ENCODE data around the gene TTC13. TPM values are rescaled to one million over a fixed set of nuclear protein-coding genes. Genes with fewer than 3 reads are reported as not detected.

TTC13 gene
- total and polyA plus RNA-seq, 10 of the 15 experiments (the other 5 are each of a cell fraction or from before 2014, with no cell fraction given) = 5.8 to 30.8 (median 18.5) TPM

- TF ChIP-seq, protein P1, sequence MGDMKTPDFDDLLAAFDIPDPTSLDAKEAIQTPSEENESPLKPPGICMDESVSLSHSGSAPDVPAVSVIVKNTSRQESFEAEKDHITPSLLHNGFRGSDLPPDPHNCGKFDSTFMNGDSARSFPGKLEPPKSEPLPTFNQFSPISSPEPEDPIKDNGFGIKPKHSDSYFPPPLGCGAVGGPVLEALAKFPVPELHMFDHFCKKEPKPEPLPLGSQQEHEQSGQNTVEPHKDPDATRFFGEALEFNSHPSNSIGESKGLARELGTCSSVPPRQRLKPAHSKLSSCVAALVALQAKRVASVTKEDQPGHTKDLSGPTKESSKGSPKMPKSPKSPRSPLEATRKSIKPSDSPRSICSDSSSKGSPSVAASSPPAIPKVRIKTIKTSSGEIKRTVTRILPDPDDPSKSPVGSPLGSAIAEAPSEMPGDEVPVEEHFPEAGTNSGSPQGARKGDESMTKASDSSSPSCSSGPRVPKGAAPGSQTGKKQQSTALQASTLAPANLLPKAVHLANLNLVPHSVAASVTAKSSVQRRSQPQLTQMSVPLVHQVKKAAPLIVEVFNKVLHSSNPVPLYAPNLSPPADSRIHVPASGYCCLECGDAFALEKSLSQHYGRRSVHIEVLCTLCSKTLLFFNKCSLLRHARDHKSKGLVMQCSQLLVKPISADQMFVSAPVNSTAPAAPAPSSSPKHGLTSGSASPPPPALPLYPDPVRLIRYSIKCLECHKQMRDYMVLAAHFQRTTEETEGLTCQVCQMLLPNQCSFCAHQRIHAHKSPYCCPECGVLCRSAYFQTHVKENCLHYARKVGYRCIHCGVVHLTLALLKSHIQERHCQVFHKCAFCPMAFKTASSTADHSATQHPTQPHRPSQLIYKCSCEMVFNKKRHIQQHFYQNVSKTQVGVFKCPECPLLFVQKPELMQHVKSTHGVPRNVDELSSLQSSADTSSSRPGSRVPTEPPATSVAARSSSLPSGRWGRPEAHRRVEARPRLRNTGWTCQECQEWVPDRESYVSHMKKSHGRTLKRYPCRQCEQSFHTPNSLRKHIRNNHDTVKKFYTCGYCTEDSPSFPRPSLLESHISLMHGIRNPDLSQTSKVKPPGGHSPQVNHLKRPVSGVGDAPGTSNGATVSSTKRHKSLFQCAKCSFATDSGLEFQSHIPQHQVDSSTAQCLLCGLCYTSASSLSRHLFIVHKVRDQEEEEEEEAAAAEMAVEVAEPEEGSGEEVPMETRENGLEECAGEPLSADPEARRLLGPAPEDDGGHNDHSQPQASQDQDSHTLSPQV (IDR thresholded peaks at IDR 0.05) = no peak
Observed at GRCh38 chr1:230896779-230897178, 81.9 kb downstream of the TTC13 start (continued).

DNA sequence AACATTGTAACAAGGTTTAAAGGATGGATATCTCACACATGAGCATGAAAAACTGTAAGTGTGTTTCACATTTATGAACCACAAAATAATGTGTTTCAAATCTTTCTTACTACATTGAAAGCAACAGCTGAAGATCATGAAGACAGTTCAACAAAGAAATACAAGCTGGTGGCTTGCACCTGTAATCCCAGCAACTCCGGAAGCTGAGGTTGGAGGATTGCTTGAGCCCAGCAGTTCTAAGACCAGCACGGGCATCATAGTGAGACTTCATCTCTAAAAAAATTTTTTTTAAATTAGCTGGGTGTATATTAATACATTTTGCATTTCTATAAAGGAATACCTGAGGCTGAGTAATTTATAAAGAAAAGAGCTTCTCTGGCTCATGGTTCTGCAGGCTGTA, 83.2 kb downstream of the TTC13 start:
- H3K4me2 ChIP-seq (ENCODE audit: control insufficient read depth, insufficient read depth) = no peak overlapping the region
- no peak overlapping the region for H3K27ac ChIP-seq (ENCODE audit: control insufficient read depth, insufficient read depth)
- H3K4me3 ChIP-seq = no peak overlapping the region
- ChIA-PET POLR2A (no interaction called here), SMC1A (ENCODE audit: uncharacterized antibody, unreplicated experiment) (interaction anchor here (1.2 to 1.3 kb wide), 2 partner anchors 10 to 19 kb away, joined by 3 read pairs; no protein-coding TSS in a partner anchor), RAD21 (ENCODE audit: unreplicated experiment) (no interaction called here), CTCF (interaction anchor here (0.6 to 1.1 kb wide), 2 partner anchors 13 to 21 kb away, joined by 3 read pairs; no protein-coding TSS in a partner anchor)
- no peaks in the 10 kb centered on the region for H3K36me3 ChIP-seq (ENCODE audit: control insufficient read depth in 2 of 2, insufficient read depth in 2 of 2, low read length in 1 of 2)
- in situ Hi-C loops (cut with MboI) = no loop called here
- H2AFZ ChIP-seq (ENCODE audit: control insufficient read depth, low read depth, low read length) = no peak overlapping the region
- ATAC-seq (no peak), DNase-seq (ENCODE audit: low read depth, low spot score) (no peak), FAIRE-seq (no peak)
- H3K9me3 ChIP-seq (replicated peaks; ENCODE audit: control insufficient read depth, insufficient read depth, low read length) = no peaks in the 10 kb centered on the region
- H3K79me2 ChIP-seq (ENCODE audit: control insufficient read depth, insufficient read depth, low read length) = no peaks in the 10 kb centered on the region
- H3K9ac ChIP-seq (ENCODE audit: control insufficient read depth, insufficient read depth, low read length) = no peak overlapping the region
- H4K20me1 ChIP-seq (ENCODE audit: control insufficient read depth, insufficient read depth) = no peaks in the 10 kb centered on the region
- no TSS peak for BruUV-seq (replicated peaks)
- H3K27me3 ChIP-seq (replicated peaks in 1 of 2; ENCODE audit: control insufficient read depth in 2 of 2, insufficient read depth in 2 of 2, low read length in 1 of 2) = no peaks in the 10 kb centered on the region
- intact Hi-C loops (cut with micrococcal nuclease; ENCODE audit: unreplicated experiment) = no loop called here
- no peaks in the 10 kb centered on the region for H3K4me1 ChIP-seq (ENCODE audit: control insufficient read depth, insufficient read depth, low read length)
- 69% methylated on average over 2 of the region's 2 CpGs for WGBS (ENCODE audit: insufficient coverage, insufficient replicate concordance, low lambda C conversion rate, missing lambda C conversion rate)
- TF ChIP-seq, protein P2, sequence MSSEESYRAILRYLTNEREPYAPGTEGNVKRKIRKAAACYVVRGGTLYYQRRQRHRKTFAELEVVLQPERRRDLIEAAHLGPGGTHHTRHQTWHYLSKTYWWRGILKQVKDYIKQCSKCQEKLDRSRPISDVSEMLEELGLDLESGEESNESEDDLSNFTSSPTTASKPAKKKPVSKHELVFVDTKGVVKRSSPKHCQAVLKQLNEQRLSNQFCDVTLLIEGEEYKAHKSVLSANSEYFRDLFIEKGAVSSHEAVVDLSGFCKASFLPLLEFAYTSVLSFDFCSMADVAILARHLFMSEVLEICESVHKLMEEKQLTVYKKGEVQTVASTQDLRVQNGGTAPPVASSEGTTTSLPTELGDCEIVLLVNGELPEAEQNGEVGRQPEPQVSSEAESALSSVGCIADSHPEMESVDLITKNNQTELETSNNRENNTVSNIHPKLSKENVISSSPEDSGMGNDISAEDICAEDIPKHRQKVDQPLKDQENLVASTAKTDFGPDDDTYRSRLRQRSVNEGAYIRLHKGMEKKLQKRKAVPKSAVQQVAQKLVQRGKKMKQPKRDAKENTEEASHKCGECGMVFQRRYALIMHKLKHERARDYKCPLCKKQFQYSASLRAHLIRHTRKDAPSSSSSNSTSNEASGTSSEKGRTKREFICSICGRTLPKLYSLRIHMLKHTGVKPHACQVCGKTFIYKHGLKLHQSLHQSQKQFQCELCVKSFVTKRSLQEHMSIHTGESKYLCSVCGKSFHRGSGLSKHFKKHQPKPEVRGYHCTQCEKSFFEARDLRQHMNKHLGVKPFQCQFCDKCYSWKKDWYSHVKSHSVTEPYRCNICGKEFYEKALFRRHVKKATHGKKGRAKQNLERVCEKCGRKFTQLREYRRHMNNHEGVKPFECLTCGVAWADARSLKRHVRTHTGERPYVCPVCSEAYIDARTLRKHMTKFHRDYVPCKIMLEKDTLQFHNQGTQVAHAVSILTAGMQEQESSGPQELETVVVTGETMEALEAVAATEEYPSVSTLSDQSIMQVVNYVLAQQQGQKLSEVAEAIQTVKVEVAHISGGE (CRISPR knock-in tag; IDR thresholded peaks at IDR 0.05) = no peak
- TF ChIP-seq CBX3 (IDR thresholded peaks at IDR 0.05; ENCODE audit: borderline replicate concordance, low read depth) (no peak), DPF2 (IDR thresholded peaks at IDR 0.05) (no peak), ATF3 (IDR thresholded peaks at IDR 0.05; ENCODE audit: borderline replicate concordance, extremely low read depth, low read depth, low read length) (no peak), IKZF1 (conservative IDR thresholded peaks at IDR 0.05) (no peak), SUZ12 (IDR thresholded peaks at IDR 0.05; ENCODE audit: unreplicated experiment) (no peak), ZBTB4 (CRISPR knock-in tag; IDR thresholded peaks at IDR 0.05) (no peak), LARP7 (IDR thresholded peaks at IDR 0.05) (no peak), SPI1 (IDR thresholded peaks at IDR 0.05; ENCODE audit: borderline replicate concordance, insufficient read depth, low read depth, low read length) (no peak), NFYA (IDR thresholded peaks at IDR 0.05; ENCODE audit: borderline replicate concordance, low read depth, low read length) (no peak)

All from GM12878 (cell line).